Sigmoid colon (tissue), 3 donors: ENCODE data around the gene RING1.
A peak's percentile ranks its signal among the peaks of the same experiment; 100 is the strongest.

Source experiments
- POLR2A ChIP-seq, 2 donors: fragments of 450-650 bp; IDR thresholded peaks; one replicate each; pipeline ENCODE4 v1.6.1; 2016; ENCODE audit warnings: antibody characterized with exemption in 2 of 2, mild to moderate bottlenecking in 2 of 2, moderate library complexity in 2 of 2
- TF ChIP-seq, protein P1 (sequence below), 4 experiments: fragments of 450-650 bp in 3 of 4; fragments of 200-600 bp in 1 of 4; IDR thresholded peaks; one replicate each; pipeline ENCODE4 v1.5.1; 2016 to 2019; ENCODE audit warnings: antibody characterized with exemption in 4 of 4, mild to moderate bottlenecking in 3 of 4, moderate library complexity in 2 of 4

DNA sequence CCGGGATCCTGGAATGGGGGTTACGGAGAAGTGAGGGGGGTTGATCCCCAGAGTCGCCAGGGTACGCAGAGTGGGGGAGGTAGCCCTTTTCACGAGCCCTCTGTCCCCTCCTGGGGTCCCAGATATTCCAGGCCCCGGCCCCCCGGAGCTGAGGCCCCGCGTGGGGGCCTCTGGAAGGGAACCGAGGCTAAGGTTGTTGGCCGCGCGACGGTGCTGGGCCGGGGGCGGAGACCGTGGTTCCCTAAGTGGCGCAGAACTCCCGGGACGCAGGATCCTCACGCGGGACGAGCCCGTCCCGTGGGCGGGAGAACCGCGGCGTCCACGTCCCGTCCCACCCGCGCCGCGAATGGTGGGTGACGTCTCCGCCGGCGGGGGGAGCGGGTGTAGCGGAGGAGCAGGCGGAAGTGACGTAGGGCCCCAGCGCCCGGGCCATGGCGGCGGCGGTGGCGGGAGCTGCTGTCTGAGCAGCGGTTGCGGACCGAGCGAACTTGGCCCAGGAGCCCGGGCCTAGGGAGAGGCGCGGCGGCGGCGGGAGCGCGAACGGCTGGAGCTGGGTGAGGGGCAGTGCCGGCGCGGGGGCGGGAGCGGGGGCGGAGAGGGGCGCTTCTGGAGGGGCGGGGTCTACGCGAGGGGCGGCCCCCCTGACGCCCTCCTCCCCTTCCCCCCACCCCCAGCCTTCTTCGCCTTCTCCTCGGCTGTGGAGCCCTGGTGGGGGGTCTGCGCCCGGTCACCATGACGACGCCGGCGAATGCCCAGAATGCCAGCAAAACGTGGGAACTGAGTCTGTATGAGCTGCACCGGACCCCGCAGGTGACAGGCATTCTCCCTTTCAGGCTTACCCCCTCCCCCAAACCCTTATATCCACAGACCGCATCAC lies at the start of gene RING1:
- TF ChIP-seq, protein P1, sequence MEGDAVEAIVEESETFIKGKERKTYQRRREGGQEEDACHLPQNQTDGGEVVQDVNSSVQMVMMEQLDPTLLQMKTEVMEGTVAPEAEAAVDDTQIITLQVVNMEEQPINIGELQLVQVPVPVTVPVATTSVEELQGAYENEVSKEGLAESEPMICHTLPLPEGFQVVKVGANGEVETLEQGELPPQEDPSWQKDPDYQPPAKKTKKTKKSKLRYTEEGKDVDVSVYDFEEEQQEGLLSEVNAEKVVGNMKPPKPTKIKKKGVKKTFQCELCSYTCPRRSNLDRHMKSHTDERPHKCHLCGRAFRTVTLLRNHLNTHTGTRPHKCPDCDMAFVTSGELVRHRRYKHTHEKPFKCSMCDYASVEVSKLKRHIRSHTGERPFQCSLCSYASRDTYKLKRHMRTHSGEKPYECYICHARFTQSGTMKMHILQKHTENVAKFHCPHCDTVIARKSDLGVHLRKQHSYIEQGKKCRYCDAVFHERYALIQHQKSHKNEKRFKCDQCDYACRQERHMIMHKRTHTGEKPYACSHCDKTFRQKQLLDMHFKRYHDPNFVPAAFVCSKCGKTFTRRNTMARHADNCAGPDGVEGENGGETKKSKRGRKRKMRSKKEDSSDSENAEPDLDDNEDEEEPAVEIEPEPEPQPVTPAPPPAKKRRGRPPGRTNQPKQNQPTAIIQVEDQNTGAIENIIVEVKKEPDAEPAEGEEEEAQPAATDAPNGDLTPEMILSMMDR (IDR thresholded peaks at IDR 0.05) = no peak
- TF ChIP-seq POLR2A (IDR thresholded peaks at IDR 0.05) = peak; percentile 99
